H9 (cell line): Measurements from ENCODE around the gene THSD1. TPM values are rescaled to one million over a fixed set of nuclear protein-coding genes. Genes with fewer than 3 reads are reported as not detected.

ENCODE experiments used
- DNase-seq: peaks from one replicate; pipeline ENCODE4 v3.0.0-alpha.2; 2017
- H2AFZ ChIP-seq: one replicate; pipeline ENCODE4 v1.6.1; 2013; ENCODE audit warnings: mild to moderate bottlenecking, low read length, control low read depth, moderate library complexity
- H2AK5ac ChIP-seq: 2 replicates; pipeline ENCODE4 v1.6.1; 2013; ENCODE audit warnings: low read length, control low read depth, mixed read lengths; ENCODE audit not compliant: insufficient read length
- H2BK120ac ChIP-seq: one replicate; pipeline ENCODE4 v1.6.1; 2013; ENCODE audit warnings: low read depth, mild to moderate bottlenecking, low read length, control low read depth, inconsistent platforms; ENCODE audit not compliant: poor library complexity, severe bottlenecking
- H2BK12ac ChIP-seq: 2 replicates; pipeline ENCODE4 v1.6.1; 2013; ENCODE audit warnings: low read length, control low read depth, mixed read lengths, low read depth; ENCODE audit not compliant: insufficient read length
- H2BK15ac ChIP-seq: 2 replicates; pipeline ENCODE4 v1.6.1; 2013; ENCODE audit warnings: low read depth, low read length, control low read depth
- H2BK20ac ChIP-seq: one replicate; pipeline ENCODE4 v1.6.1; 2013; ENCODE audit warnings: low read depth, mild to moderate bottlenecking, low read length, control low read depth, inconsistent platforms; ENCODE audit not compliant: poor library complexity, severe bottlenecking
- H2BK5ac ChIP-seq: 2 replicates; pipeline ENCODE4 v1.6.1; 2013; ENCODE audit warnings: low read length, control low read depth, mixed read lengths; ENCODE audit not compliant: insufficient read length
- H3K14ac ChIP-seq: 2 replicates; pipeline ENCODE4 v1.6.1; 2013; ENCODE audit warnings: low read length, control low read depth; ENCODE audit not compliant: insufficient read depth
- H3K18ac ChIP-seq: 2 replicates; pipeline ENCODE4 v1.6.1; 2013; ENCODE audit warnings: low read depth, mild to moderate bottlenecking, mixed read lengths, low read length, control low read depth; ENCODE audit not compliant: insufficient read length
- H3K23ac ChIP-seq: 2 replicates; pipeline ENCODE4 v1.6.1; 2013; ENCODE audit warnings: low read length, control low read depth, mixed read lengths, low read depth; ENCODE audit not compliant: insufficient read length
- H3K23me2 ChIP-seq: 2 replicates; pipeline ENCODE4 v1.6.1; 2013; ENCODE audit warnings: low read depth, mild to moderate bottlenecking, mixed read lengths, low read length, control low read depth; ENCODE audit not compliant: insufficient read length, poor library complexity, severe bottlenecking
- H3K27ac ChIP-seq: 2 replicates; pipeline ENCODE4 v1.5.1; 2013; ENCODE audit warnings: low read length, control low read depth, mixed read lengths, low read depth; ENCODE audit not compliant: insufficient read length
- H3K27me3 ChIP-seq: 2 replicates; pipeline ENCODE4 v1.6.1; 2013; ENCODE audit warnings: low read length, control low read depth, inconsistent platforms; ENCODE audit not compliant: insufficient read depth
- H3K4ac ChIP-seq: 2 replicates; pipeline ENCODE4 v1.6.1; 2013; ENCODE audit warnings: low read depth, mild to moderate bottlenecking, control low read depth, inconsistent platforms, low read length, moderate library complexity
- H3K4me1 ChIP-seq: 2 replicates; pipeline ENCODE4 v1.6.1; 2013; ENCODE audit warnings: low read length, control low read depth, inconsistent platforms; ENCODE audit not compliant: insufficient read depth
- H3K4me2 ChIP-seq: 2 replicates; pipeline ENCODE4 v1.6.1; 2013; ENCODE audit warnings: low read length, control low read depth, mixed read lengths; ENCODE audit not compliant: insufficient read length, insufficient read depth
- H3K56ac ChIP-seq: 2 replicates; pipeline ENCODE4 v1.6.1; 2013; ENCODE audit warnings: low read depth, mild to moderate bottlenecking, mixed read lengths, low read length, control low read depth; ENCODE audit not compliant: insufficient read length
- H3K79me1 ChIP-seq: 2 replicates; pipeline ENCODE4 v1.6.1; 2013; ENCODE audit warnings: low read depth, mild to moderate bottlenecking, moderate library complexity, low read length, control low read depth, inconsistent platforms; ENCODE audit not compliant: insufficient read depth, poor library complexity, severe bottlenecking
- H3K79me2 ChIP-seq: 2 replicates; pipeline ENCODE4 v1.6.1; 2013; ENCODE audit warnings: low read length, control low read depth, inconsistent platforms; ENCODE audit not compliant: insufficient read depth
- H3K9ac ChIP-seq: 2 replicates; pipeline ENCODE4 v1.6.1; 2013; ENCODE audit warnings: low read length, control low read depth, mixed read lengths; ENCODE audit not compliant: insufficient read length; ENCODE audit errors: extremely low read depth
- H3K9me3 ChIP-seq: one replicate; pipeline ENCODE4 v1.6.1; 2013; ENCODE audit warnings: low read depth, low read length, inconsistent platforms; ENCODE audit not compliant: control insufficient read depth
- H3T11ph ChIP-seq: one replicate; pipeline ENCODE4 v1.6.1; 2013; ENCODE audit warnings: mild to moderate bottlenecking, low read length, control low read depth, inconsistent platforms
- H4K20me1 ChIP-seq: one replicate; pipeline ENCODE4 v1.6.1; 2013; ENCODE audit not compliant: control insufficient read depth, insufficient read length, insufficient read depth
- H4K5ac ChIP-seq: 2 replicates; pipeline ENCODE4 v1.6.1; 2013; ENCODE audit warnings: low read depth, mild to moderate bottlenecking, mixed read lengths, low read length, control low read depth; ENCODE audit not compliant: insufficient read length
- H4K8ac ChIP-seq: replicated peaks from 2 replicates; pipeline ENCODE4 v1.6.1; 2013; ENCODE audit warnings: low read length, control low read depth, mixed read lengths, low read depth; ENCODE audit not compliant: insufficient read length
- H4K91ac ChIP-seq: 2 replicates; pipeline ENCODE4 v1.6.1; 2013; ENCODE audit warnings: low read depth, mild to moderate bottlenecking, moderate library complexity, mixed read lengths, low read length, control low read depth; ENCODE audit not compliant: insufficient read length
- H3K27ac Mint-ChIP-seq, 3 experiments: 2 replicates in 2 of 3; 3 replicates in 1 of 3; pipeline ENCODE4 v1.8.0; 2020 to 2021; ENCODE audit warnings: mixed read lengths in 3 of 3, mild to moderate bottlenecking in 1 of 3, moderate library complexity in 1 of 3
- H3K27me3 Mint-ChIP-seq: 2 replicates; pipeline ENCODE4 v1.8.0; 2021; ENCODE audit warnings: low read depth, mild to moderate bottlenecking, moderate library complexity, mixed read lengths
- H3K36me3 Mint-ChIP-seq, 3 experiments: 2 replicates in 2 of 3; 3 replicates in 1 of 3; pipeline ENCODE4 v1.8.0; 2020 to 2021; ENCODE audit warnings: low read depth in 3 of 3, mixed read lengths in 3 of 3; ENCODE audit not compliant: insufficient read depth in 1 of 3
- H3K4me1 Mint-ChIP-seq, 2 experiments: 2 replicates each; pipeline ENCODE4 v1.8.0; 2020; ENCODE audit warnings: mixed read lengths in 2 of 2
- H3K4me3 Mint-ChIP-seq, 2 experiments: 2 replicates in 1 of 2; 3 replicates in 1 of 2; pipeline ENCODE4 v1.8.0; 2020 to 2021; ENCODE audit warnings: mild to moderate bottlenecking in 2 of 2, mixed read lengths in 2 of 2, moderate library complexity in 1 of 2
- H3K9me3 Mint-ChIP-seq, 2 experiments: 2 replicates in 1 of 2; 3 replicates in 1 of 2; pipeline ENCODE4 v1.8.0; 2020; ENCODE audit warnings: mild to moderate bottlenecking in 2 of 2, mixed read lengths in 2 of 2, moderate library complexity in 1 of 2
- CTCF ChIP-seq: fragments of 200-600 bp; sonication (generic); conservative IDR thresholded peaks from 3 replicates; pipeline ENCODE4 v1.8.0; 2021; ENCODE audit warnings: antibody characterized with exemption, mild to moderate bottlenecking
- total RNA-seq: library from RNA; stranded (reverse); gene quantifications from 2 replicates; pipeline ENCODE4 v1.2.1, GENCODE V29; 2021

The THSD1 gene
- total RNA-seq, 1 experiment from 2014 or later = 0.22 TPM

DNA sequence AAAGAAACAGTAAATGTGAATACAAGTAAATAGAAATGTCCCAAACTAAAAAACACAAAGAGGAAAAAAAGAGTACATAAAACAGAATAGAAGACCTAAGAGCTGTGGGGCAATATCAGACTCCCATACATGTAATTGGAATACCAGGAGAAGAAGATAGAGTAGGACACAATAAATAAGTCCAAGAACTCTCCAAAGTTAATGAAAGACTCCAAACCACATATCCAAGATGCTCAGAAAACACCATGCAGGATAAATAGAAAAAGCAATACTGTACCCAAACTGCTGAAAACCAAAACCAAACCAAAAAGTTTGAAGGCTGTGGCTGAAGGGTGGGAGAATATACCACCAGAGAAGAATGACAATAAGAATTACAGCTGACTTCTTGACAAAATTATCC is 18.3 kb downstream of the THSD1 start:
- DNase-seq = no peak
- Histone ChIP-seq H3K14ac (no peak overlapping the region), H4K20me1 (no peaks in the 10 kb centered on the region), H3K18ac (no peak overlapping the region), H2AK5ac (no peak overlapping the region), H3K79me2 (no peaks in the 10 kb centered on the region), H4K5ac (no peak overlapping the region), H3K27me3 (no peaks in the 10 kb centered on the region), H3K79me1 (no peaks in the 10 kb centered on the region), H3K9ac (no peak overlapping the region), H2AFZ (no peak overlapping the region), H3T11ph (no peak overlapping the region), H3K4me1 (no peaks in the 10 kb centered on the region), H3K27ac (no peak overlapping the region), H2BK5ac (no peak overlapping the region), H3K9me3 (no peaks in the 10 kb centered on the region), H4K91ac (no peak overlapping the region), H4K8ac (no peak overlapping the region), H2BK120ac (no peak overlapping the region), H2BK20ac (no peak overlapping the region), H2BK12ac (no peak overlapping the region), H3K23ac (no peak overlapping the region), H3K23me2 (no peaks in the 10 kb centered on the region), H2BK15ac (no peak overlapping the region), H3K56ac (no peak overlapping the region), H3K4ac (no peak overlapping the region), H3K4me2 (no peak overlapping the region)
- H3K4me3 Mint-ChIP-seq = no peak overlapping the region
- H3K27ac Mint-ChIP-seq = no peak overlapping the region
- no peaks in the 10 kb centered on the region; a peak in 1 of 5 replicates for H3K9me3 Mint-ChIP-seq
- no peaks in the 10 kb centered on the region for H3K27me3 Mint-ChIP-seq
- no peaks in the 10 kb centered on the region for H3K36me3 Mint-ChIP-seq
- no peak for TF ChIP-seq CTCF
- H3K4me1 Mint-ChIP-seq = no peaks in the 10 kb centered on the region
